ENCODE results near the gene POLD2. TPM values are rescaled to one million over a fixed set of nuclear protein-coding genes. Genes with fewer than 3 reads are reported as not detected.

Gene POLD2
- total and polyA plus RNA-seq, 2 of the 4 experiments (the other 2 are of a cell fraction): 142 to 163 TPM

DNA sequence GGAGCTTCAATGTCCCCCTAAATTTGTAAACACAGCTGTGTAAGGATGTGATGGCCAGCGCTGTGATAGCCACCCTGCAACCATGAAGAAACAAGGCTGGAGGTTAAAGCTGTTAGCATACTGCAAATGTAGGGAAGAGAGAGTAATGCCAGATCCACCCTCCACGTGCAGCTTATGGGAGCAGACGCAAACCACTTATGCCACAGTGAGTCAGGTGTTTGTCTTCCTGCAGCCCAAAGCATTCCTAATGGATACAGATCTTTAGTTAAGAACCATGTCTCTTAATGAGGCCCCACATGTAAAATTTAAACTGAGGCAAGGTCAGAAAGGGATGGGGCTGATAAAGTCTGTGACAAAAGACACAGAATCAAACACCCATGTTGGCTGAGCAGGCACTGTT lies 31.4 kb upstream of the POLD2 start:
- CTCF ChIA-PET: no interaction called here
- dilution Hi-C loops (cut with HindIII; ENCODE audit: low sequenced_read_pairs, unreplicated experiment): no loop called here

More for the DNA sequence above, 31.4 kb upstream of the POLD2 start:
- H2BK20ac ChIP-seq (ENCODE audit: low read depth, low read length): no peak overlapping the region
- no peak overlapping the region for H4K5ac ChIP-seq (ENCODE audit: low read depth, low read length)
- H3K56ac ChIP-seq (ENCODE audit: extremely low read depth, insufficient read depth, low read length): no peak overlapping the region
- in situ Hi-C loops (cut with MboI; ENCODE audit: low sequenced_read_pairs) (no loop called here), intact Hi-C loops (cut with micrococcal nuclease) (no loop called here)
- no peak overlapping the region for H4K8ac ChIP-seq (ENCODE audit: low read depth in 2 of 2, low read length in 2 of 2)
- H3K14ac ChIP-seq (replicated peaks; ENCODE audit: low read depth, low read length): no peak overlapping the region
- H3K18ac ChIP-seq (ENCODE audit: low read depth, low read length): no peak overlapping the region
- no peaks in the 10 kb centered on the region for H3K79me1 ChIP-seq (ENCODE audit: low read depth in 1 of 2, low read length in 2 of 2)
- no peak overlapping the region for H2AK5ac ChIP-seq (ENCODE audit: low read depth, low read length)
- DNase-seq (no peak), ATAC-seq (ENCODE audit: low read depth) (no peak)
- no peaks in the 10 kb centered on the region for H4K20me1 ChIP-seq (ENCODE audit: insufficient read depth, low read length)
- H2BK15ac ChIP-seq (ENCODE audit: low read depth, low read length): no peak overlapping the region
- no peak overlapping the region for H3K4me3 ChIP-seq (ENCODE audit: insufficient read depth, low read depth, low read length)
- no peak overlapping the region for H4K91ac ChIP-seq (ENCODE audit: insufficient read depth, low read depth, low read length)
- no peak overlapping the region for H2BK120ac ChIP-seq (ENCODE audit: low read depth, low read length)
- WGBS, 2 experiments (ENCODE audit: extremely low coverage in 2 of 2, insufficient read length in 1 of 2): 100% methylated on average over 1 of the region's 3 CpGs; no CpG with 5 or more reads in 1 of the 2 experiments
- no peaks in the 10 kb centered on the region for H3K36me3 ChIP-seq (ENCODE audit: control insufficient read depth, insufficient read depth, low read length)
- H3K4me1 ChIP-seq (ENCODE audit: control insufficient read depth, insufficient read depth, low read length): peaks cover 7% of the 10 kb centered on the region; the same call in 1 of the 2 replicates
- H2AFZ ChIP-seq (replicated peaks; ENCODE audit: low read length, poor library complexity): no peak overlapping the region
- no peak for TF ChIP-seq RAD21 (IDR thresholded peaks at IDR 0.05; ENCODE audit: low read length)
- no peak for TF ChIP-seq CEBPB (IDR thresholded peaks at IDR 0.05; ENCODE audit: low read depth, low read length)
- TF ChIP-seq, protein P1, sequence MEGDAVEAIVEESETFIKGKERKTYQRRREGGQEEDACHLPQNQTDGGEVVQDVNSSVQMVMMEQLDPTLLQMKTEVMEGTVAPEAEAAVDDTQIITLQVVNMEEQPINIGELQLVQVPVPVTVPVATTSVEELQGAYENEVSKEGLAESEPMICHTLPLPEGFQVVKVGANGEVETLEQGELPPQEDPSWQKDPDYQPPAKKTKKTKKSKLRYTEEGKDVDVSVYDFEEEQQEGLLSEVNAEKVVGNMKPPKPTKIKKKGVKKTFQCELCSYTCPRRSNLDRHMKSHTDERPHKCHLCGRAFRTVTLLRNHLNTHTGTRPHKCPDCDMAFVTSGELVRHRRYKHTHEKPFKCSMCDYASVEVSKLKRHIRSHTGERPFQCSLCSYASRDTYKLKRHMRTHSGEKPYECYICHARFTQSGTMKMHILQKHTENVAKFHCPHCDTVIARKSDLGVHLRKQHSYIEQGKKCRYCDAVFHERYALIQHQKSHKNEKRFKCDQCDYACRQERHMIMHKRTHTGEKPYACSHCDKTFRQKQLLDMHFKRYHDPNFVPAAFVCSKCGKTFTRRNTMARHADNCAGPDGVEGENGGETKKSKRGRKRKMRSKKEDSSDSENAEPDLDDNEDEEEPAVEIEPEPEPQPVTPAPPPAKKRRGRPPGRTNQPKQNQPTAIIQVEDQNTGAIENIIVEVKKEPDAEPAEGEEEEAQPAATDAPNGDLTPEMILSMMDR (conservative IDR thresholded peaks at IDR 0.05; ENCODE audit: low read depth, low read length): no peak
- no peak for TF ChIP-seq CHD1 (IDR thresholded peaks at IDR 0.05; ENCODE audit: low read depth, low read length)
- TF ChIP-seq RFX5 (IDR thresholded peaks at IDR 0.05; ENCODE audit: low read depth, low read length): no peak
- TF ChIP-seq RCOR1 (IDR thresholded peaks at IDR 0.05; ENCODE audit: insufficient replicate concordance, low read length): no peak
- TF ChIP-seq FOS (IDR thresholded peaks at IDR 0.05; ENCODE audit: low read depth, low read length): no peak
- TF ChIP-seq MAFK (IDR thresholded peaks at IDR 0.05; ENCODE audit: low read depth, low read length): no peak
- TF ChIP-seq BHLHE40 (IDR thresholded peaks at IDR 0.05; ENCODE audit: low read depth, low read length): no peak; the same call in 1 of the 2 replicates
- TF ChIP-seq, protein P2, sequence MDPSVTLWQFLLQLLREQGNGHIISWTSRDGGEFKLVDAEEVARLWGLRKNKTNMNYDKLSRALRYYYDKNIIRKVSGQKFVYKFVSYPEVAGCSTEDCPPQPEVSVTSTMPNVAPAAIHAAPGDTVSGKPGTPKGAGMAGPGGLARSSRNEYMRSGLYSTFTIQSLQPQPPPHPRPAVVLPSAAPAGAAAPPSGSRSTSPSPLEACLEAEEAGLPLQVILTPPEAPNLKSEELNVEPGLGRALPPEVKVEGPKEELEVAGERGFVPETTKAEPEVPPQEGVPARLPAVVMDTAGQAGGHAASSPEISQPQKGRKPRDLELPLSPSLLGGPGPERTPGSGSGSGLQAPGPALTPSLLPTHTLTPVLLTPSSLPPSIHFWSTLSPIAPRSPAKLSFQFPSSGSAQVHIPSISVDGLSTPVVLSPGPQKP (IDR thresholded peaks at IDR 0.05; ENCODE audit: borderline replicate concordance, low read depth, low read length): no peak
- no peak overlapping the region for H3K9ac ChIP-seq (ENCODE audit: low read depth, low read length)
- no peak overlapping the region for H2AK9ac ChIP-seq (replicated peaks; ENCODE audit: low read depth, low read length, poor library complexity)
- peaks cover 6% of the 10 kb centered on the region; the same call in 1 of the 2 replicates for H3K27me3 ChIP-seq (ENCODE audit: control insufficient read depth, insufficient read depth, low read length)
- no peak overlapping the region for H3K4me2 ChIP-seq (ENCODE audit: low read depth, low read length)
- no TSS peak for BruUV-seq (replicated peaks)
- no peak overlapping the region for H2BK5ac ChIP-seq (ENCODE audit: low read depth, low read length, poor library complexity, severe bottlenecking)
- no peak overlapping the region for H3K4ac ChIP-seq (ENCODE audit: low read depth, low read length)
- no peak overlapping the region for H3K23ac ChIP-seq (ENCODE audit: low read depth, low read length)
- 0 out of 2 replicates have a peak, but pooled peaks cover 3% of the 10 kb centered on the region for H3K9me1 ChIP-seq (ENCODE audit: insufficient read depth, low read length)
- no peaks in the 10 kb centered on the region for H3K9me3 ChIP-seq (ENCODE audit: control insufficient read depth, insufficient read depth, low read length)
- H3K27ac ChIP-seq (ENCODE audit: insufficient read depth, low read length): no peak overlapping the region
- POLR2A ChIA-PET (ENCODE audit: unreplicated experiment): no interaction called here
